Ishikawa (cell line): ENCODE measurements around the gene PPP1R12B.

ENCODE experiments used
- CEBPB ChIP-seq: IDR thresholded peaks from 2 replicates; pipeline ENCODE4 v1.6.1; 2012
- CREB1 ChIP-seq: IDR thresholded peaks from 2 replicates; pipeline ENCODE4 v1.6.1; 2012; ENCODE audit warnings: low read depth
- EGR1 ChIP-seq: IDR thresholded peaks from 2 replicates; pipeline ENCODE4 v1.6.1; 2012
- EP300 ChIP-seq: IDR thresholded peaks from 2 replicates; pipeline ENCODE4 v1.6.1; 2012; ENCODE audit warnings: borderline replicate concordance
- FOXM1 ChIP-seq: IDR thresholded peaks from 2 replicates; pipeline ENCODE4 v1.6.1; 2012; ENCODE audit warnings: low read depth, borderline replicate concordance
- TAF1 ChIP-seq: IDR thresholded peaks from 2 replicates; pipeline ENCODE4 v1.6.1; 2012; ENCODE audit warnings: low read depth, mild to moderate bottlenecking
- TCF12 ChIP-seq: IDR thresholded peaks from 2 replicates; pipeline ENCODE4 v1.6.1; 2012; ENCODE audit warnings: low read depth
- YY1 ChIP-seq: IDR thresholded peaks from 2 replicates; pipeline ENCODE4 v1.6.1; 2012; ENCODE audit warnings: low read depth
- ZBTB7A ChIP-seq: IDR thresholded peaks from 2 replicates; pipeline ENCODE4 v1.6.1; 2012; ENCODE audit warnings: low read depth
- TF ChIP-seq, protein P1 (sequence below): IDR thresholded peaks from 2 replicates; pipeline ENCODE4 v1.6.1; 2012; ENCODE audit warnings: low read depth, mild to moderate bottlenecking
- TF ChIP-seq, protein P2 (sequence below): IDR thresholded peaks from 2 replicates; pipeline ENCODE4 v1.6.1; 2012

DNA sequence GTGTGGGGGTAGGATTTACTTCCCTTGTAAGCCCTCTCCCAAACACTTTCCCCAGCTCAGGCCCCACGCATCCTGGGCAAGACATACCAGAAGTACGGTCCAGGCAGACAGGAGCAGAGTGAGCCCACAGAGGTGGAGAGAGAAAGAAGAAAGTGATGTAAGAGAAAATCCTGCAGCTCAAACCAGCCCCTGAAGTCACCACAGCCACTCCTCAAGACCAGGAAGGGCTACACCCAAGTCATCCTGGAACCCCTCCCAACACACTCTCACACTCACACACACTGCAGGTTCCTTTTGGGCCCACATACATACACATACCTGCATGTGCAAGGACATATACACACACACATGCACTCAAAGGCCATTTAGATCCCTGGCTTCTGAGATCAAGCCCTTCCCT lies 254.9 kb downstream of the PPP1R12B start:
- TF ChIP-seq CREB1 (no peak), EP300 (no peak), EGR1 (no peak), ZBTB7A (no peak), FOXM1 (no peak), TCF12 (no peak), CEBPB (no peak), YY1 (no peak), TAF1 (no peak)
- TF ChIP-seq, protein P1, sequence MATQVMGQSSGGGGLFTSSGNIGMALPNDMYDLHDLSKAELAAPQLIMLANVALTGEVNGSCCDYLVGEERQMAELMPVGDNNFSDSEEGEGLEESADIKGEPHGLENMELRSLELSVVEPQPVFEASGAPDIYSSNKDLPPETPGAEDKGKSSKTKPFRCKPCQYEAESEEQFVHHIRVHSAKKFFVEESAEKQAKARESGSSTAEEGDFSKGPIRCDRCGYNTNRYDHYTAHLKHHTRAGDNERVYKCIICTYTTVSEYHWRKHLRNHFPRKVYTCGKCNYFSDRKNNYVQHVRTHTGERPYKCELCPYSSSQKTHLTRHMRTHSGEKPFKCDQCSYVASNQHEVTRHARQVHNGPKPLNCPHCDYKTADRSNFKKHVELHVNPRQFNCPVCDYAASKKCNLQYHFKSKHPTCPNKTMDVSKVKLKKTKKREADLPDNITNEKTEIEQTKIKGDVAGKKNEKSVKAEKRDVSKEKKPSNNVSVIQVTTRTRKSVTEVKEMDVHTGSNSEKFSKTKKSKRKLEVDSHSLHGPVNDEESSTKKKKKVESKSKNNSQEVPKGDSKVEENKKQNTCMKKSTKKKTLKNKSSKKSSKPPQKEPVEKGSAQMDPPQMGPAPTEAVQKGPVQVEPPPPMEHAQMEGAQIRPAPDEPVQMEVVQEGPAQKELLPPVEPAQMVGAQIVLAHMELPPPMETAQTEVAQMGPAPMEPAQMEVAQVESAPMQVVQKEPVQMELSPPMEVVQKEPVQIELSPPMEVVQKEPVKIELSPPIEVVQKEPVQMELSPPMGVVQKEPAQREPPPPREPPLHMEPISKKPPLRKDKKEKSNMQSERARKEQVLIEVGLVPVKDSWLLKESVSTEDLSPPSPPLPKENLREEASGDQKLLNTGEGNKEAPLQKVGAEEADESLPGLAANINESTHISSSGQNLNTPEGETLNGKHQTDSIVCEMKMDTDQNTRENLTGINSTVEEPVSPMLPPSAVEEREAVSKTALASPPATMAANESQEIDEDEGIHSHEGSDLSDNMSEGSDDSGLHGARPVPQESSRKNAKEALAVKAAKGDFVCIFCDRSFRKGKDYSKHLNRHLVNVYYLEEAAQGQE, result no peak
- TF ChIP-seq, protein P2, sequence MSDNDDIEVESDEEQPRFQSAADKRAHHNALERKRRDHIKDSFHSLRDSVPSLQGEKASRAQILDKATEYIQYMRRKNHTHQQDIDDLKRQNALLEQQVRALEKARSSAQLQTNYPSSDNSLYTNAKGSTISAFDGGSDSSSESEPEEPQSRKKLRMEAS, result no peak
